ENCODE measurements around the gene PDK2.

The PDK2 gene

GRCh38 chr17:50080096-50080480 lies 15.1 kb upstream of the PDK2 start:
- Histone ChIP-seq H4K12ac (ENCODE audit: low read depth, low read length) (no peak overlapping the region), H2AFZ (ENCODE audit: insufficient read depth, low read length, poor library complexity) (no peak overlapping the region), H3K4me1 (ENCODE audit: control insufficient read depth in 1 of 2, insufficient read depth in 2 of 2, low read length in 2 of 2) (no peaks in the 10 kb centered on the region), H3K9me3 (ENCODE audit: insufficient read depth, low read depth, low read length) (no peaks in the 10 kb centered on the region), H3K27ac (ENCODE audit: low read depth, low read length) (no peak overlapping the region), H3K9ac (ENCODE audit: low read length) (no peak overlapping the region), H3K79me1 (ENCODE audit: low read length) (no peaks in the 10 kb centered on the region), H3K4me3 (ENCODE audit: low read depth, low read length) (no peak overlapping the region), H2BK5ac (ENCODE audit: low read depth, low read length, poor library complexity) (no peak overlapping the region), H3K79me2 (ENCODE audit: control insufficient read depth, insufficient read depth, low read length, poor library complexity) (no peaks in the 10 kb centered on the region), H2AK5ac (ENCODE audit: low read length) (no peak overlapping the region), H4K91ac (ENCODE audit: low read depth, low read length) (no peak overlapping the region), H3K36me3 (ENCODE audit: control insufficient read depth in 1 of 2, insufficient read depth in 2 of 2, low read length in 2 of 2) (peaks cover 60 to 67% of the 10 kb centered on the region in 2 experiments), H3K27me3 (ENCODE audit: insufficient read depth, low read length) (no peaks in the 10 kb centered on the region), H4K8ac (ENCODE audit: low read depth, low read length) (no peak overlapping the region), H2BK12ac (ENCODE audit: low read length) (no peak overlapping the region), H2BK120ac (ENCODE audit: insufficient read depth, low read length, poor library complexity) (no peak overlapping the region), H3K4me2 (ENCODE audit: low read length) (no peak overlapping the region), H3K23ac (ENCODE audit: low read length) (no peak overlapping the region), H3K18ac (ENCODE audit: low read length) (no peak overlapping the region), H3K14ac (ENCODE audit: low read length) (no peak overlapping the region), H3K4ac (ENCODE audit: low read depth, low read length) (no peak overlapping the region)
- DNase-seq, result no peak
- no CpG with 5 or more reads among the region's 11 CpGs for WGBS (ENCODE audit: extremely low coverage, insufficient coverage, insufficient read length)

GRCh38 chr17:50080827-50081226 lies 14.3 kb upstream of the PDK2 start:
- Histone ChIP-seq H2AK5ac (ENCODE audit: low read length) (no peak overlapping the region), H3K27ac (ENCODE audit: low read depth, low read length) (no peak overlapping the region), H3K4me3 (ENCODE audit: low read depth, low read length) (no peak overlapping the region), H4K91ac (ENCODE audit: low read depth, low read length) (no peak overlapping the region), H4K12ac (ENCODE audit: low read depth, low read length) (no peak overlapping the region), H3K79me2 (ENCODE audit: control insufficient read depth, insufficient read depth, low read length, poor library complexity) (no peaks in the 10 kb centered on the region), H3K79me1 (ENCODE audit: low read length) (no peaks in the 10 kb centered on the region), H3K27me3 (ENCODE audit: insufficient read depth, low read length) (no peaks in the 10 kb centered on the region), H2BK120ac (ENCODE audit: insufficient read depth, low read length, poor library complexity) (no peak overlapping the region), H3K18ac (ENCODE audit: low read length) (no peak overlapping the region), H3K4me2 (ENCODE audit: low read length) (no peak overlapping the region), H3K4ac (ENCODE audit: low read depth, low read length) (no peak overlapping the region), H4K8ac (ENCODE audit: low read depth, low read length) (no peak overlapping the region), H3K23ac (ENCODE audit: low read length) (no peak overlapping the region), H2AFZ (ENCODE audit: insufficient read depth, low read length, poor library complexity) (no peak overlapping the region), H3K4me1 (ENCODE audit: control insufficient read depth in 1 of 2, insufficient read depth in 2 of 2, low read length in 2 of 2) (no peaks in the 10 kb centered on the region), H3K36me3 (ENCODE audit: control insufficient read depth in 1 of 2, insufficient read depth in 2 of 2, low read length in 2 of 2) (peaks cover 52 to 59% of the 10 kb centered on the region in 2 experiments), H2BK5ac (ENCODE audit: low read depth, low read length, poor library complexity) (no peak overlapping the region), H3K14ac (ENCODE audit: low read length) (no peak overlapping the region), H3K9me3 (ENCODE audit: insufficient read depth, low read depth, low read length) (no peaks in the 10 kb centered on the region), H2BK12ac (ENCODE audit: low read length) (no peak overlapping the region), H3K9ac (ENCODE audit: low read length) (no peak overlapping the region)
- WGBS (ENCODE audit: extremely low coverage, insufficient coverage, insufficient read length), result no CpG with 5 or more reads among the region's 7 CpGs
- no peak for DNase-seq

GRCh38 chr17:50081757-50082156 lies 13.4 kb upstream of the PDK2 start:
- H4K8ac ChIP-seq (ENCODE audit: low read depth, low read length), result no peak overlapping the region
- H3K14ac ChIP-seq (ENCODE audit: low read length), result no peak overlapping the region
- H3K79me2 ChIP-seq (ENCODE audit: control insufficient read depth, insufficient read depth, low read length, poor library complexity), result no peaks in the 10 kb centered on the region
- no CpG with 5 or more reads among the region's 5 CpGs for WGBS (ENCODE audit: extremely low coverage, insufficient coverage, insufficient read length)
- no peak overlapping the region for H2AFZ ChIP-seq (ENCODE audit: insufficient read depth, low read length, poor library complexity)
- H2BK120ac ChIP-seq (ENCODE audit: insufficient read depth, low read length, poor library complexity), result no peak overlapping the region
- no peaks in the 10 kb centered on the region for H3K9me3 ChIP-seq (ENCODE audit: insufficient read depth, low read depth, low read length)
- no peak overlapping the region for H4K12ac ChIP-seq (ENCODE audit: low read depth, low read length)
- DNase-seq, result no peak
- no peak overlapping the region for H3K4me3 ChIP-seq (ENCODE audit: low read depth, low read length)
- no peaks in the 10 kb centered on the region for H3K27me3 ChIP-seq (ENCODE audit: insufficient read depth, low read length)
- no peak overlapping the region for H3K23ac ChIP-seq (ENCODE audit: low read length)
- no peak overlapping the region for H3K27ac ChIP-seq (ENCODE audit: low read depth, low read length)
- H3K9ac ChIP-seq (ENCODE audit: low read length), result no peak overlapping the region
- no peak overlapping the region for H2BK5ac ChIP-seq (ENCODE audit: low read depth, low read length, poor library complexity)
- peaks cover 44 to 52% of the 10 kb centered on the region in 2 experiments for H3K36me3 ChIP-seq (ENCODE audit: control insufficient read depth in 1 of 2, insufficient read depth in 2 of 2, low read length in 2 of 2)
- no peak overlapping the region for H2AK5ac ChIP-seq (ENCODE audit: low read length)
- H3K18ac ChIP-seq (ENCODE audit: low read length), result no peak overlapping the region
- H4K91ac ChIP-seq (ENCODE audit: low read depth, low read length), result no peak overlapping the region
- H3K79me1 ChIP-seq (ENCODE audit: low read length), result no peaks in the 10 kb centered on the region
- H3K4ac ChIP-seq (ENCODE audit: low read depth, low read length), result no peak overlapping the region
- no peaks in the 10 kb centered on the region for H3K4me1 ChIP-seq (ENCODE audit: control insufficient read depth in 1 of 2, insufficient read depth in 2 of 2, low read length in 2 of 2)
- no peak overlapping the region for H3K4me2 ChIP-seq (ENCODE audit: low read length)
- no peak overlapping the region for H2BK12ac ChIP-seq (ENCODE audit: low read length)

- no peak overlapping the region for H3K4me2 ChIP-seq (ENCODE audit: low read length)
- no peaks in the 10 kb centered on the region for H3K79me2 ChIP-seq (ENCODE audit: control insufficient read depth, insufficient read depth, low read length, poor library complexity)
- no peak overlapping the region for H2AK5ac ChIP-seq (ENCODE audit: low read length)
- peak; percentile 59 to 84 for DNase-seq
- no peak overlapping the region for H4K12ac ChIP-seq (ENCODE audit: low read depth, low read length)
- no peak overlapping the region for H3K14ac ChIP-seq (ENCODE audit: low read length)
- H3K4me1 ChIP-seq (ENCODE audit: control insufficient read depth in 1 of 2, insufficient read depth in 2 of 2, low read length in 2 of 2), result no peaks in the 10 kb centered on the region
- no peak overlapping the region for H2BK5ac ChIP-seq (ENCODE audit: low read depth, low read length, poor library complexity)
- no CpG with 5 or more reads among the region's 10 CpGs for WGBS (ENCODE audit: extremely low coverage, insufficient coverage, insufficient read length)
- H3K9ac ChIP-seq (ENCODE audit: low read length), result no peak overlapping the region
- H4K8ac ChIP-seq (ENCODE audit: low read depth, low read length), result no peak overlapping the region
- H3K4ac ChIP-seq (ENCODE audit: low read depth, low read length), result no peak overlapping the region
- H3K79me1 ChIP-seq (ENCODE audit: low read length), result no peaks in the 10 kb centered on the region
- H3K23ac ChIP-seq (ENCODE audit: low read length), result no peak overlapping the region
- H3K18ac ChIP-seq (ENCODE audit: low read length), result no peak overlapping the region
- H3K27me3 ChIP-seq (ENCODE audit: insufficient read depth, low read length), result no peaks in the 10 kb centered on the region
- H3K27ac ChIP-seq (ENCODE audit: low read depth, low read length), result no peak overlapping the region
- no peak overlapping the region for H2BK120ac ChIP-seq (ENCODE audit: insufficient read depth, low read length, poor library complexity)
- peaks cover 28 to 31% of the 10 kb centered on the region in 2 experiments for H3K36me3 ChIP-seq (ENCODE audit: control insufficient read depth in 1 of 2, insufficient read depth in 2 of 2, low read length in 2 of 2)
- no peak overlapping the region for H2AFZ ChIP-seq (ENCODE audit: insufficient read depth, low read length, poor library complexity)
- H3K4me3 ChIP-seq (ENCODE audit: low read depth, low read length), result no peak overlapping the region
- no peaks in the 10 kb centered on the region for H3K9me3 ChIP-seq (ENCODE audit: insufficient read depth, low read depth, low read length)
- H4K91ac ChIP-seq (ENCODE audit: low read depth, low read length), result no peak overlapping the region
- no peak overlapping the region for H2BK12ac ChIP-seq (ENCODE audit: low read length)
Measured at GRCh38 chr17:50087246-50087911, 7.8 kb upstream of the PDK2 start.

Measured in trophoblast cell (in vitro differentiated cells and primary cell).